SKM-1 (cell line): ENCODE data around the gene CGNL1.

Experiments
- DNase-seq: peaks from one replicate; lab custom pipeline; 2025; ENCODE audit not compliant: unreplicated experiment; lab: John Stamatoyannopoulos, UW

CGNL1 gene

DNA sequence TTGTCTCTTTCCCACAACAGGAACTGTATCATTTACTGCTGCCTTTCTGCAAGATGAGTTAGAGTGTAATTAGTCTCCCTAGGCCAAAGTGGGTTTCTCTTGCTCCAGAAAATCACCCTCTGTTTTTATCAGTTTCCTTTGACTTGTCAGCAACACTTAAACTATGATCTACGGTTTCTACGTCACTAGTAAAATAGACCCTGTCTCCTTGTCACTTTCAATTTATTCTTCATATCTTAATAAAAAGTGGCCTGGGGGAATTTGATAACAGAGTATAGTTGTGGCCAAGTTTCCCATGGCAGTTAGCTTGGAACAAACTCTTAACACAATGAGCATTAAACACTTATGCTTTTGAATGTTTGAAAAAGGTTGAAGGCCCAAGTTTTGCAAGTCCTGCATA is 79.6 kb downstream of the CGNL1 start:
- no peak for DNase-seq

DNA sequence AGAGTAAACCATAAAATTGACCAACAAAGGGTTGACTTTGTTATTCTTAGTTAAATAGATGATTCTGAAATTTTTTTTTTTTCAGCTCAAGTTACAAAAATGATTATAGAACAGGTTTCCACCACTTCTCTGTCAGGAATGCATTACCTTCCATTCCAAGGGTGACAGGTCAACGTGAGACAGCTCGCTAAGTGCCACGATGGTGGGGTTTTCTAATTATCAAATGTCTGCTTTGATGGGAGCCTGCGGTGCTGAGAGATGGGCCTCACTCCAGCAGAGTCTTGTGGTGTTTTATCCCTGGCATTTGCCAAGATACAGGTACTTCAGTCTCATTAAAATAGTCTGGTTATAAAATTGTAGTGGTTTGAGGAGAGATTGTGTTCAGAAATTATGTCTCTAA is 80.3 kb downstream of the CGNL1 start:
- no peak for DNase-seq

GRCh38 chr15:57457726-57458125 is 81.4 kb downstream of the CGNL1 start:
- DNase-seq = no peak

DNA sequence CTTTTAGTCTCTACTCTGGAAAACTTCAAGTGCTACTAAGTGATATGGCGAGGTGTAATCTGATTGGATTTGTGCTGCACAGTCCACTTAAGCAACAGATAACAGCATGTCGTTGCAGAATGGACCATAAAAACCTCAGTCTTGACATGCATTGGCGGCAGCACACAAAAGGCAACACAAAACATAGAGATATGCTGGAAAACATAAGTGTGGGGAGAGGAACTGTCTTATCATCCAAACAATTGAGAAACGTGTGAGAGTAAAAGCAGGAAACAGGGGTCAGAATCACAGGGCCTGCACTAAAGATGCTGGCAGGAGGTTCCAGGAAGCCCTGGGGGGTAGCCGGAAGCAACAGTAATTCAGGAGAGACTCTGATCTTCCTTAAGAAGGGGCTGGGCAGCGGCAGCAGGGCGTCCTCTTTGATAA is 82.1 kb downstream of the CGNL1 start:
- no peak for DNase-seq

DNA sequence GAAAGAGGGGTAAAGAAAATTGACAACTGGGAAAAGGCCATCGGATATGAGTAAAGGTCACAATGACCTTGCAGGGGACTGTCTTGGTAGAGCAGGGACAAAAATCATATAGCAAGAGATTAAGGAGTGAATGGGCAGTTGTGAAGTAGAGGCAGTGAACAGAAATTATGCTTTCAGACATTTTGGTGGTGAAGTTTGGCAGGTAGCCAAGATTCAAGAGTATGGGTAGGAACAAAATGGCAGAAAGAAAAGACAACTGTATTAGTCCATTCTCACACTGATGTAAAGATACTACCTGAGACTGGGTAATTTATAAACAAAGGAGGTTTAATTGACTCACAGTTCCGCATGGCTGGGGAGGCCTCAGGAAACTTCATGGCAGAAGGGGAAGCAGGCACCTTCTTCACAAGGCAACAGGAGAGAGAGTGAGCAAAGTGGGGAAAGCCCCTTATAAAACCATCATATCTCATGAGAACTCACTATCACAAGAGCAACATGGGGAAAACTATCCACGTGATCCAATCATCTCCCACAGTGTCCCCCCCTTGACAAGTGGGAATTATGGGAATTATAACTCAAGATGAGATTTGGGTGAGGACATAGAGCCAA is 84.0 kb downstream of the CGNL1 start:
- no peak for DNase-seq

DNA sequence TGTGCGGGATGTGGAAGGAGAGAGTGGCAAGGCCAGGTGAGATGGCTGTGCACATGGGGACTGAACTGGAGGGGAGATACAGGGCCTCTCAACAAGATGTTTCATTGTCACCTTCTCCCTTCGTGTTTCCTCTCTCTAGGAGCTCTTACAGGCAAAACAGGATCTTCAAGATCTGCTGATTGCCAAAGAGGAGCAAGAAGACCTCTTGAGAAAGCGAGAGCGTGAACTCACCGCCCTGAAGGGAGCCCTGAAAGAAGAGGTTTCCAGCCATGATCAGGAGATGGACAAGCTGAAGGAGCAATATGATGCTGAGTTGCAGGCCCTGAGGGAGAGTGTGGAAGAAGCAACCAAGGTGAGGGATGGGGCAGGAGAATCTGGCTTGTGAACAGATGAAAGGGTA is 85.2 kb downstream of the CGNL1 start:
- DNase-seq = no peak

GRCh38 chr15:57462381-57462780 is 86.1 kb downstream of the CGNL1 start:
- DNase-seq = no peak

GRCh38 chr15:57463360-57463759 is 87.1 kb downstream of the CGNL1 start:
- no peak for DNase-seq

GRCh38 chr15:57464480-57464879 is 88.2 kb downstream of the CGNL1 start:
- no peak for DNase-seq

DNA sequence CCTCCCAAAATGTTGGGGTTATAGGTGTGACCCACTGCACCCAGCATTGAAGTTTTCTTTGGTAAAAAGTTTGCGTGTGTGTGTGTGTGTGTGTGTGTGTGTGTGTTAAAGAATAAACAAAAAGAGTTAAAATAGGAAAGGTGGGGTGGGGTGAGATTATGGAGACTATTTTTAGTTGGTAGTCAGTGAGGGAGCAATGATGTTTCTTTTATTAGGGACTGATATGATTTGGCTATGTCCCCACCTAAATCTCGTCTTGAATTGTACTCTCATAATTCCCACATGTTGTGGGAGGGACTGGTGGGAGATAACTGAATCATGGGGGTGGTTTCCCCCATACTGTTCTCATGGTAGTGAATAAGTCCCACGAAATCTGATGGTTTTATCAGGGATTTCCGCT is 92.2 kb downstream of the CGNL1 start:
- DNase-seq = no peak

DNA sequence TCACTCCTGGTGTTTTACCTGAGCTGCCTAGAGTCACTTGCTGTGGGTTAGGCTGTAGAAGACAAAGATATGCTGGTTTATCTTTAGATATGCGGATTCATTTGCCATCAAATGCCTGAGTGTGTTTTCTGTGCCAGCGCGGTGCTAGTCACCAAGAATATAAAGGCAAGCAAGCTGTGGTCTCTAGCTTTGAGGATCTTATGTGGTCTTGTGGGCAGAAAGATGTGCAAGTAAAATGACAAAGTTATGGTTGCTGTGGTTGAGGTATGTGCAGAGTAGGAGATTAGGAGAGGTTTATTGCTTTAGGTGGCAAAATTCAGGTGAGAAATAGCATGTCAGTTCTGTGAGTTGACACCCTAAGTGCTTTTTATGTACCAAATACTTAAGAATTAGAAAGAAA is 94.2 kb downstream of the CGNL1 start:
- no peak for DNase-seq

GRCh38 chr15:57472861-57473260 is 96.6 kb downstream of the CGNL1 start:
- DNase-seq = no peak

GRCh38 chr15:57476533-57476975 is 100.2 kb downstream of the CGNL1 start:
- no peak for DNase-seq

GRCh38 chr15:57477736-57478522 is 101.6 kb downstream of the CGNL1 start:
- DNase-seq = no peak

GRCh38 chr15:57479005-57479404 is 102.7 kb downstream of the CGNL1 start:
- DNase-seq = no peak

GRCh38 chr15:57481038-57481705 is 104.9 kb downstream of the CGNL1 start:
- DNase-seq = no peak

DNA sequence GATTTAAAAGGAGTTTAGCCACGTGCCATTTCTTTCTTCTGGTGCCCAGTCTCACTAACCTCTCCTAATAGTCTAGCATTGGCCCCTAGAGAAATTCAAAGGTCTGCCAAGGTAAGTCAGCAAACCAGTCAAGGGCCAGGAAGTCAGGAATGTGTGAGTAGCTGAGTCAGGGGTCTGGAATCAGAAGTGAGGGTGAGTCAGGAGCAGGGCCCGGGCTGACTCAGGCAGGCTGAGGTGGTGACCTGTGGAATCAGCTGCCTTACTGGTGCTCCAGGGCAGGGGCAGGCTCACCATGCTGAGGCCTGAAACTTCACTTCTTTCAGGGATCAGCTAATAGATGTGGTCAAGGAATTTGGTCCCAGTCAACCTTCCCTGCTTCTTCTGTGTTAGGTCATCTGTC is 109.6 kb downstream of the CGNL1 start:
- no peak for DNase-seq

DNA sequence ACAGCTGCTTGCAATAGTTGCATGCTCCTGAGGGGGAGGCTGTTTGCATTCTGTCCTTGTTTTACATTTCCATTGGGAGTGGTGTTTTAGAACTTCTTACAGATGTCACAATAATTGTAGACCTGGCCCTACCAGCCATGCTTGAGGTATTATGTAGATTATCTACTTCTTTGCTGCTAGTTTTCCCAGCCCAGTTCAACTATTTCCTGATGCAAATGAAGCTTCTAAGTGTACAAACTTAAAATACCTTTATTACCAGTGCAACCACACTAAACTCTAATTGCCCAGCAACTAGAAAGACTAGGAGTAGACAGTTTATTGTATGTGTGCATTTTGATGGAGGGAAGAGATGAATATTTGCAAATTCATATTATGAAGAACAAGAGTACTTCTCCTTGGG is 110.5 kb downstream of the CGNL1 start:
- DNase-seq = no peak

- no peak for DNase-seq
These were observed 112.8 kb downstream of the CGNL1 start for GRCh38 chr15:57489122-57489521.

DNA sequence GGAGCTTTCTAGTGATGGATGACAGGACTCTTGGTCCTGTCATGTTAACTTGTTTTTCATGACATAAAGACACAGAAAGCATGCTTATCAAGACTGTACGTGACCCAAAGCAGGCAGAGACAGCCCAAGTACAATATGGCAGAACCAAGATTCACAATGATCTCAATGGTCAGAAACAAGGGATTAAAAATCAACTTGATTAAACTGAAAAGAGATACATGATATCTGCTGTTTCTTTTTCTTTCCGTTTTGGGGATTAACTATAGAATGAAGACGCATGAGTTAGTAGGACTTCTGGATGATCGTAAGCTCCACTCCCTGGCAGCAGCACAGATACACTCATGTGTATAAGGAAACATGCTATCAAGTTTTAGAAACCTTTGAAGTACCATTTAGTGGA is 117.0 kb downstream of the CGNL1 start:
- DNase-seq = no peak

DNA sequence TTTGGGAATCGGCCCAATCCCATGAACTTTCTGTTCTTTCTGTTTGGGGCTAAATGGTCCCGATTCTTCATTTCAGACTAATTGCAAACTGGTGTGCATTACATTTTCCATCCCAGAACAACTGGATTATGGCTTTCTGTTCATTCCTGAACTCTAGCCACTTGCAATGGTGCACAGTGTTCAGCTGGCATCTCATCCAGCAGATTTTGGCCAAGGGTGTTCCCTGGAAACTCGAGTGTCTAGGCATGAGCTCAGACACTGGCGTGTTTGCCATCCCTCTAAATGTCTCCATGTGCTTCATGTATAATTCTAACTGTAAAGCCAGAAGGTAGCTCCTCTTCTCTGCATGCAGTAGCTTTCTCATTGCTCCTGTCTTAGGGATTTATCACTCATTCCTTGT is 118.3 kb downstream of the CGNL1 start:
- no peak for DNase-seq

GRCh38 chr15:57495041-57495440 is 118.7 kb downstream of the CGNL1 start:
- no peak for DNase-seq
